ENCODE measurements around the gene HPD. TPM values are rescaled to one million over a fixed set of nuclear protein-coding genes. Genes with fewer than 3 reads are reported as not detected.

Gene HPD
- total and polyA plus RNA-seq, 11 donors = 0.36 to 2.2 (median 1.5) TPM

GRCh38 chr12:121839106-121839992, 19.3 kb downstream of the HPD start:
- DNase-seq (peak; percentile 99 to 100 (median 100)), ATAC-seq (peak; percentile 97 to 100 (median 99))
- H3K9me3 ChIP-seq = no peaks in the 10 kb centered on the region
- peak overlapping the region; percentile 20 to 80 (median 66) for H3K4me3 ChIP-seq
- TF ChIP-seq POLR2A (IDR thresholded peaks at IDR 0.05) = peak in 1 of 2 donors; percentile 78
- TF ChIP-seq CTCF (IDR thresholded peaks at IDR 0.05) = peak in 11 of 12 donors; percentile 29 to 62 (median 48)
- no peaks in the 10 kb centered on the region for H3K27me3 ChIP-seq
- peaks cover 0 to 13% (median 5%) of the 10 kb centered on the region in 12 donors for H3K4me1 ChIP-seq
- H3K36me3 ChIP-seq = no peaks in the 10 kb centered on the region
- WGBS, 4 donors = 11 to 16% (median 14%) methylated on average over 43 to 53 of the region's 53 CpGs
- intact Hi-C loops (cut with DNase I) = loop anchor here in 2 of 10 donors (1.0 to 5.0 kb wide), 2 partner anchors 48 to 49 kb away; partner anchors contain the start of gene PSMD9 (in 2 of the 2)
- peak overlapping the region in 11 of 12 donors; percentile 41 to 79 (median 63) for H3K27ac ChIP-seq

GRCh38 chr12:121838126-121838525, 20.5 kb downstream of the HPD start:
- 85 to 93% (median 89%) methylated on average over 5 of the region's 5 CpGs for WGBS, 4 donors
- ATAC-seq (no peak), DNase-seq (no peak)
- peaks cover 0 to 13% (median 5%) of the 10 kb centered on the region in 12 donors for H3K4me1 ChIP-seq
- intact Hi-C loops (cut with DNase I) = loop anchor here in 1 of 10 donors (5.0 kb wide), 1 partner anchor 49 kb away; the partner anchor contains the start of gene PSMD9
- H3K4me3 ChIP-seq = no peak overlapping the region
- peaks cover 0 to under 1% (median 0%) of the 10 kb centered on the region in 9 donors for H3K36me3 ChIP-seq
- TF ChIP-seq CTCF (IDR thresholded peaks at IDR 0.05) (no peak), POLR2A (IDR thresholded peaks at IDR 0.05) (no peak)
- H3K27me3 ChIP-seq = no peaks in the 10 kb centered on the region
- no peaks in the 10 kb centered on the region for H3K9me3 ChIP-seq
- H3K27ac ChIP-seq = no peak overlapping the region

- WGBS, 4 donors = 76 to 81% (median 78%) methylated on average over 4 of the region's 4 CpGs
- H3K27me3 ChIP-seq = no peaks in the 10 kb centered on the region
- intact Hi-C loops (cut with DNase I) = loop anchor here in 1 of 10 donors (5.0 kb wide), 1 partner anchor 50 kb away; the partner anchor contains the start of gene PSMD9
- peaks cover 0 to 13% (median 5%) of the 10 kb centered on the region in 12 donors for H3K4me1 ChIP-seq
- no peaks in the 10 kb centered on the region for H3K9me3 ChIP-seq
- H3K4me3 ChIP-seq = no peak overlapping the region
- ATAC-seq (no peak), DNase-seq (no peak)
- peaks cover 0 to 4% (median 0%) of the 10 kb centered on the region in 9 donors for H3K36me3 ChIP-seq
- H3K27ac ChIP-seq = no peak overlapping the region
- TF ChIP-seq POLR2A (IDR thresholded peaks at IDR 0.05) (no peak), CTCF (IDR thresholded peaks at IDR 0.05) (no peak)
Observed at GRCh38 chr12:121837680-121838079, 21.0 kb downstream of the HPD start.
